GM10248 (cell line): Measurements from ENCODE around the gene LRRK2.

Experiments used
- CTCF ChIA-PET: fragments of 300-600 bp; sonication (Branson Sonifier 250); formaldehyde crosslinking; extraction: SDS; loops from one replicate; lab custom pipeline; 2021; ENCODE audit warnings: antibody characterized with exemption; lab: Yijun Ruan, JAX
- POLR2A ChIA-PET: fragments of 350-650 bp; sonication (Branson Sonifier 250); formaldehyde crosslinking; extraction: SDS; loops from one replicate; lab custom pipeline; 2020; ENCODE audit warnings: antibody characterized with exemption; lab: Yijun Ruan, JAX
- DNase-seq: peaks from one replicate; pipeline ENCODE4 v3.0.0; 2012; ENCODE audit errors: extremely low spot score
- CTCF ChIP-seq: IDR thresholded peaks from 2 replicates; pipeline ENCODE4 v1.5.1; 2012; ENCODE audit warnings: mild to moderate bottlenecking, low read depth; ENCODE audit errors: extremely low read depth, missing control alignments, control extremely low read depth

LRRK2 gene

GRCh38 chr12:40309001-40309400, 84.2 kb downstream of the LRRK2 start:
- ChIA-PET CTCF (no interaction called here), POLR2A (no interaction called here)
- no peak for DNase-seq
- no peak for TF ChIP-seq CTCF

- no peak for DNase-seq
- no peak for TF ChIP-seq CTCF
- CTCF ChIA-PET = no interaction called here
- POLR2A ChIA-PET = no interaction called here
Observed at GRCh38 chr12:40310211-40310610, 85.4 kb downstream of the LRRK2 start.

- POLR2A ChIA-PET = no interaction called here
- CTCF ChIA-PET = interaction anchor here (0.9 to 1.9 kb wide), 2 partner anchors 158 to 301 kb away, joined by 3 to 7 read pairs; no protein-coding TSS in a partner anchor
- DNase-seq = no peak
- no peak for TF ChIP-seq CTCF
Observed at GRCh38 chr12:40312196-40312595, 87.4 kb downstream of the LRRK2 start.

GRCh38 chr12:40312982-40313576, 88.3 kb downstream of the LRRK2 start:
- TF ChIP-seq CTCF = peak; percentile 20
- CTCF ChIA-PET = interaction anchor here (0.9 to 2.2 kb wide), 7 partner anchors 12 to 604 kb away, joined by 3 to 8 read pairs (median 4); no protein-coding TSS in a partner anchor
- POLR2A ChIA-PET = no interaction called here
- DNase-seq = no peak

GRCh38 chr12:40313928-40314327, 89.1 kb downstream of the LRRK2 start:
- DNase-seq = peak; percentile 18
- TF ChIP-seq CTCF = no peak
- ChIA-PET CTCF (interaction anchor here (0.9 to 2.2 kb wide), 14 partner anchors 11 to 603 kb away, joined by 3 to 8 read pairs (median 3); no protein-coding TSS in a partner anchor), POLR2A (no interaction called here)

- TF ChIP-seq CTCF = no peak
- POLR2A ChIA-PET = no interaction called here
- CTCF ChIA-PET = interaction anchor here (1.0 to 2.2 kb wide), 16 partner anchors 8 to 602 kb away, joined by 3 to 8 read pairs (median 3); no protein-coding TSS in a partner anchor
Observed at GRCh38 chr12:40314927-40315326, 90.1 kb downstream of the LRRK2 start.

More at GRCh38 chr12:40314927-40315326, 90.1 kb downstream of the LRRK2 start:
- DNase-seq = no peak
